Prostate gland (tissue), 2 donors: ENCODE measurements around the gene CYP1A2.

Experiments
- POLR2A ChIP-seq: fragments of 450-650 bp; IDR thresholded peaks from one replicate; pipeline ENCODE4 v1.6.1; 2016; ENCODE audit warnings: antibody characterized with exemption, mild to moderate bottlenecking
- POLR2AphosphoS5 ChIP-seq: sonication (generic); formaldehyde crosslinking; IDR thresholded peaks from one replicate; pipeline ENCODE4 v1.6.1; 2017; ENCODE audit warnings: antibody characterized with exemption
- TF ChIP-seq, protein P1 (sequence below), 4 experiments: fragments of 200-600 bp in 2 of 4; fragments of 450-650 bp in 2 of 4; sonication (generic) in 2 of 4; IDR thresholded peaks; 1 replicate in 3 of 4; 2 replicates in 1 of 4; pipeline ENCODE4 v1.5.1; 2016 to 2019; ENCODE audit warnings: antibody characterized with exemption in 4 of 4, mild to moderate bottlenecking in 2 of 4, moderate library complexity in 2 of 4

DNA sequence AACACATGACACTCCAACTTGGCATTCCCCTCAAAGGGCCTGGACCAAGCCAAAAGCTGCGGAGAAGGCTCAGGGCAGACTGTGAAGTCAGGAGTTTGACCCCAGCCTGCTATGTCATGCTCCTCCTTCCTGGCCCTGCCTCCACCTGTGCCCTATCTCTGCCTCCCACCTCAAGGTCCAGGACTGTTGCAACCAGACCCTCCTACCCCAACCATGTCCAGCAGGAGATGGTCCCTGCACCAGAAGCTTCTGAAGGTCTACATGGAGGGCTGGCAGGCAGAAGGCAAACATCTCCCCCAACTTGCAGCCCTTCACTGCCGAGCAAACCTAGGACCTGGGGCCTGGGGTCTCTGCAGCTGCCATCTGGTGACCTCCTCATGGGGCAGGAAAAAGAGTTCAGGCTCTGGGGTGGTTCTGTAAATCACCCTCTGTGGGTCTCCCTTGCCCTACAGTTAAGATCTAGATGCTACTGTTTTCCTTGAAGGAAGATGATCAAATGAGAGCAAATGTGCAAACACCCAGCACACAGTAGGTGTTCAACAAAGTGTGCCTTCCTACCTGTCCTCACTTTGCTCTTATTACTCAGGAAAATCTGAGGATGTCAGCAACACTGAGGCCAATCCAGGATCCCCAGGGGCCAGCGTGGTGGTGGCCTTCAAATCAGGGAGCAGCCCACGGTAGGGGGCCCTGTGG lies 21.7 kb downstream of the CYP1A2 start:
- TF ChIP-seq POLR2A (no peak), POLR2AphosphoS5 (no peak)
- TF ChIP-seq, protein P1, sequence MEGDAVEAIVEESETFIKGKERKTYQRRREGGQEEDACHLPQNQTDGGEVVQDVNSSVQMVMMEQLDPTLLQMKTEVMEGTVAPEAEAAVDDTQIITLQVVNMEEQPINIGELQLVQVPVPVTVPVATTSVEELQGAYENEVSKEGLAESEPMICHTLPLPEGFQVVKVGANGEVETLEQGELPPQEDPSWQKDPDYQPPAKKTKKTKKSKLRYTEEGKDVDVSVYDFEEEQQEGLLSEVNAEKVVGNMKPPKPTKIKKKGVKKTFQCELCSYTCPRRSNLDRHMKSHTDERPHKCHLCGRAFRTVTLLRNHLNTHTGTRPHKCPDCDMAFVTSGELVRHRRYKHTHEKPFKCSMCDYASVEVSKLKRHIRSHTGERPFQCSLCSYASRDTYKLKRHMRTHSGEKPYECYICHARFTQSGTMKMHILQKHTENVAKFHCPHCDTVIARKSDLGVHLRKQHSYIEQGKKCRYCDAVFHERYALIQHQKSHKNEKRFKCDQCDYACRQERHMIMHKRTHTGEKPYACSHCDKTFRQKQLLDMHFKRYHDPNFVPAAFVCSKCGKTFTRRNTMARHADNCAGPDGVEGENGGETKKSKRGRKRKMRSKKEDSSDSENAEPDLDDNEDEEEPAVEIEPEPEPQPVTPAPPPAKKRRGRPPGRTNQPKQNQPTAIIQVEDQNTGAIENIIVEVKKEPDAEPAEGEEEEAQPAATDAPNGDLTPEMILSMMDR (IDR thresholded peaks at IDR 0.05), result no peak
